GM23248 (cell line): ENCODE measurements around the gene FAM174C. TPM values are rescaled to one million over a fixed set of nuclear protein-coding genes. Genes with fewer than 3 reads are reported as not detected.

Experiments
- DNase-seq: peaks from one replicate; pipeline ENCODE4 v3.0.0-alpha.2; 2015
- H2AFZ ChIP-seq: fragments of 200-600 bp; sonication (generic); 2 replicates; pipeline ENCODE4 v1.6.1; 2016; ENCODE audit warnings: antibody characterized with exemption
- H3F3A ChIP-seq: fragments of 200-600 bp; sonication (generic); 2 replicates; pipeline ENCODE4 v1.6.1; 2016; ENCODE audit warnings: mild to moderate bottlenecking, antibody characterized with exemption, mixed run types; ENCODE audit not compliant: insufficient read depth
- H3K27ac ChIP-seq: fragments of 200-600 bp; sonication (generic); 2 replicates; pipeline ENCODE4 v1.5.1; 2016; ENCODE audit warnings: mild to moderate bottlenecking
- H3K27me3 ChIP-seq: fragments of 200-600 bp; sonication (generic); replicated peaks from 2 replicates; pipeline ENCODE4 v1.6.1; 2016; ENCODE audit warnings: mild to moderate bottlenecking; ENCODE audit not compliant: insufficient read depth
- H3K36me3 ChIP-seq: fragments of 200-600 bp; sonication (generic); 2 replicates; pipeline ENCODE4 v1.6.1; 2016; ENCODE audit warnings: low read depth, mild to moderate bottlenecking
- H3K4me1 ChIP-seq: fragments of 200-600 bp; sonication (generic); 2 replicates; pipeline ENCODE4 v1.6.1; 2016; ENCODE audit warnings: mild to moderate bottlenecking; ENCODE audit not compliant: insufficient read depth
- H3K4me2 ChIP-seq: fragments of 200-600 bp; sonication (generic); one replicate; pipeline ENCODE4 v1.6.1; 2016; ENCODE audit warnings: mild to moderate bottlenecking; ENCODE audit not compliant: unreplicated experiment
- H3K4me3 ChIP-seq: fragments of 200-600 bp; sonication (generic); 2 replicates; pipeline ENCODE4 v1.5.1; 2016; ENCODE audit warnings: mild to moderate bottlenecking
- H3K79me2 ChIP-seq: fragments of 200-600 bp; sonication (generic); 2 replicates; pipeline ENCODE4 v1.6.1; 2016; ENCODE audit warnings: mild to moderate bottlenecking; ENCODE audit not compliant: insufficient read depth
- H3K9ac ChIP-seq: fragments of 200-600 bp; sonication (generic); 2 replicates; pipeline ENCODE4 v1.6.1; 2016; ENCODE audit warnings: mild to moderate bottlenecking
- H3K9me2 ChIP-seq: fragments of 200-600 bp; sonication (generic); 2 replicates; pipeline ENCODE4 v1.6.1; 2016; ENCODE audit warnings: mixed run types, mild to moderate bottlenecking, moderate library complexity; ENCODE audit not compliant: insufficient read depth
- H3K9me3 ChIP-seq: fragments of 200-600 bp; sonication (generic); one replicate; pipeline ENCODE4 v1.6.1; 2017; ENCODE audit warnings: low read depth
- H4K20me1 ChIP-seq: fragments of 200-600 bp; sonication (generic); 2 replicates; pipeline ENCODE4 v1.6.0; 2016; ENCODE audit not compliant: insufficient read depth
- EZH2 ChIP-seq: fragments of 200-600 bp; sonication (generic); IDR thresholded peaks from 2 replicates; pipeline ENCODE4 v1.6.1; 2018; ENCODE audit warnings: antibody characterized with exemption, mild to moderate bottlenecking; ENCODE audit not compliant: insufficient read depth, poor library complexity, severe bottlenecking
- EZH2phosphoT487 ChIP-seq: fragments of 200-600 bp; sonication (generic); IDR thresholded peaks from 2 replicates; pipeline ENCODE4 v1.6.1; 2018; ENCODE audit warnings: antibody characterized with exemption, moderate library complexity, mild to moderate bottlenecking, low read depth; ENCODE audit not compliant: insufficient read depth
- WGBS, 2 experiments: methylation state at CpG; one replicate each; pipeline ENCODE4 v1.1.6; 2015 to 2017; ENCODE audit warnings: low lambda C conversion rate in 2 of 2, low coverage in 1 of 2; ENCODE audit errors: missing lambda C conversion rate in 2 of 2; 5-methylcytosine and 5-hydroxymethylcytosine counted together
- in situ Hi-C: fragments of 300-500 bp; cut with MboI; formaldehyde crosslinking; loops from 2 replicates; pipeline ENCODE4 v1.15.0; 2020
- polyA plus RNA-seq: library from polyadenylated mRNA; unstranded; fragments of >200 nt; fragmentation: Nextera tagmentation; extraction: Ambion mirVana; gene quantifications from 2 replicates; pipeline ENCODE4 v1.2.1, GENCODE V29; 2016
- total RNA-seq: library from RNA; depleted of rRNA; stranded (reverse); fragments of >200 nt; shearing (Covaris generic); gene quantifications from 2 replicates; pipeline ENCODE4 v1.2.3, GENCODE V29; 2014

The FAM174C gene
- total and polyA plus RNA-seq, 2 experiments from 2014 or later = 81.6 to 84.5 TPM

GRCh38 chr19:1307320-1307719 is 32.0 kb downstream of the FAM174C start:
- Histone ChIP-seq H3K27ac (no peak overlapping the region), H2AFZ (no peak overlapping the region), H3K9me3 (no peaks in the 10 kb centered on the region), H3K9me2 (no peaks in the 10 kb centered on the region), H3K9ac (no peak overlapping the region), H4K20me1 (no peaks in the 10 kb centered on the region), H3K36me3 (no peaks in the 10 kb centered on the region), H3K4me1 (no peaks in the 10 kb centered on the region), H3K4me3 (no peak overlapping the region), H3K27me3 (no peaks in the 10 kb centered on the region; the same call in 1 of the 2 replicates), H3K79me2 (no peaks in the 10 kb centered on the region), H3K4me2 (no peak overlapping the region), H3F3A (no peaks in the 10 kb centered on the region)
- no peak for TF ChIP-seq EZH2phosphoT487
- no peak for TF ChIP-seq EZH2
- in situ Hi-C loops = no loop called here
- WGBS, 2 experiments = 90 to 97% methylated on average over 23 to 38 of the region's 38 CpGs
- no peak for DNase-seq

- in situ Hi-C loops = no loop called here
- no peak overlapping the region for H3K4me3 ChIP-seq
These were observed 32.5 kb downstream of the FAM174C start for GRCh38 chr19:1307755-1308303.

GRCh38 chr19:1308718-1309117 is 33.4 kb downstream of the FAM174C start:
- no peak overlapping the region for H3K9ac ChIP-seq
- 65 to 68% methylated on average over 11 of the region's 11 CpGs for WGBS, 2 experiments
- DNase-seq = no peak

More at GRCh38 chr19:1307755-1308303, 32.5 kb downstream of the FAM174C start:
- TF ChIP-seq EZH2phosphoT487 (no peak), EZH2 (no peak)
- H3K79me2 ChIP-seq = no peaks in the 10 kb centered on the region
- 84 to 88% methylated on average over 19 to 20 of the region's 20 CpGs for WGBS, 2 experiments
- H3K4me2 ChIP-seq = no peak overlapping the region
- no peak for DNase-seq
- no peaks in the 10 kb centered on the region for H4K20me1 ChIP-seq
- no peak overlapping the region for H3K9ac ChIP-seq
- H3K27me3 ChIP-seq = no peaks in the 10 kb centered on the region; the same call in 1 of the 2 replicates
- H3F3A ChIP-seq = no peaks in the 10 kb centered on the region
- no peak overlapping the region for H2AFZ ChIP-seq
- no peak overlapping the region for H3K27ac ChIP-seq
- H3K36me3 ChIP-seq = no peaks in the 10 kb centered on the region
- no peaks in the 10 kb centered on the region for H3K4me1 ChIP-seq
- H3K9me2 ChIP-seq = no peaks in the 10 kb centered on the region
- H3K9me3 ChIP-seq = no peaks in the 10 kb centered on the region

GRCh38 chr19:1309977-1310852 is 34.9 kb downstream of the FAM174C start:
- in situ Hi-C loops = no loop called here
- Histone ChIP-seq H3F3A (no peaks in the 10 kb centered on the region), H3K4me1 (no peaks in the 10 kb centered on the region), H3K9me3 (no peaks in the 10 kb centered on the region), H3K27me3 (no peaks in the 10 kb centered on the region; the same call in 1 of the 2 replicates), H3K79me2 (no peaks in the 10 kb centered on the region), H3K27ac (no peak overlapping the region), H3K4me2 (no peak overlapping the region), H3K9ac (no peak overlapping the region), H3K9me2 (no peaks in the 10 kb centered on the region), H4K20me1 (no peaks in the 10 kb centered on the region), H3K4me3 (no peak overlapping the region), H2AFZ (no peak overlapping the region), H3K36me3 (no peaks in the 10 kb centered on the region)
- DNase-seq = no peak
- 57 to 58% methylated on average over 25 to 28 of the region's 28 CpGs for WGBS, 2 experiments
- TF ChIP-seq EZH2 = no peak
- TF ChIP-seq EZH2phosphoT487 = no peak

More at GRCh38 chr19:1308718-1309117, 33.4 kb downstream of the FAM174C start:
- Histone ChIP-seq H3K27ac (no peak overlapping the region), H3K4me2 (no peak overlapping the region), H3F3A (no peaks in the 10 kb centered on the region), H3K36me3 (no peaks in the 10 kb centered on the region), H3K9me3 (no peaks in the 10 kb centered on the region), H3K4me3 (no peak overlapping the region), H3K27me3 (no peaks in the 10 kb centered on the region; the same call in 1 of the 2 replicates), H2AFZ (no peak overlapping the region), H4K20me1 (no peaks in the 10 kb centered on the region), H3K9me2 (no peaks in the 10 kb centered on the region), H3K79me2 (no peaks in the 10 kb centered on the region), H3K4me1 (no peaks in the 10 kb centered on the region)
- in situ Hi-C loops = no loop called here
- TF ChIP-seq EZH2 (no peak), EZH2phosphoT487 (no peak)
